H1 (cell line): Measurements from ENCODE around the gene ARHGEF19. TPM values are rescaled to one million over a fixed set of nuclear protein-coding genes. Genes with fewer than 3 reads are reported as not detected.

Experiments used
- CTCF ChIA-PET: fragments of 300-600 bp; sonication (Branson Sonifier 250); formaldehyde crosslinking; loops from one replicate; lab custom pipeline; 2021; ENCODE audit not compliant: partially characterized antibody; lab: Charles Lee
- POLR2A ChIA-PET: fragments of 300-600 bp; sonication (Branson Sonifier 250); formaldehyde crosslinking; loops from one replicate; lab custom pipeline; 2021; ENCODE audit warnings: inconsistent platforms; ENCODE audit not compliant: partially characterized antibody; lab: Charles Lee
- DNase-seq, 2 experiments: peaks; one replicate each; pipeline versions ENCODE4 v3.0.0 to v3.0.0-alpha.2; 2010 to 2022; ENCODE audit warnings: low spot score in 2 of 2, low read depth in 1 of 2, mixed read lengths in 1 of 2
- FAIRE-seq: peaks from 2 replicates; lab custom pipeline; 2011; peaks lifted over from hg19 to GRCh38; lab: Jason Lieb, UNC
- H2AFZ ChIP-seq: 2 replicates; pipeline ENCODE4 v1.8.1; 2012; ENCODE audit warnings: low read length, inconsistent platforms
- H2AK5ac ChIP-seq: 2 replicates; pipeline ENCODE4 v1.6.1; 2013; ENCODE audit warnings: low read depth, low read length
- H2BK120ac ChIP-seq: replicated peaks from 2 replicates; pipeline ENCODE3; 2013; ENCODE audit warnings: low read depth, low read length, inconsistent platforms
- H2BK12ac ChIP-seq: 2 replicates; pipeline ENCODE4 v1.6.1; 2013; ENCODE audit warnings: low read depth, low read length
- H2BK15ac ChIP-seq: 2 replicates; pipeline ENCODE4 v1.6.1; 2013; ENCODE audit warnings: low read length
- H2BK20ac ChIP-seq: 2 replicates; pipeline ENCODE4 v1.6.1; 2013; ENCODE audit warnings: low read length
- H2BK5ac ChIP-seq: 2 replicates; pipeline ENCODE4 v1.6.1; 2013; ENCODE audit warnings: low read depth, low read length
- H3K14ac ChIP-seq: 2 replicates; pipeline ENCODE4 v1.6.1; 2013; ENCODE audit warnings: inconsistent platforms; ENCODE audit not compliant: insufficient read length
- H3K18ac ChIP-seq: 2 replicates; pipeline ENCODE4 v1.6.1; 2013; ENCODE audit warnings: low read length; ENCODE audit errors: extremely low read depth
- H3K23ac ChIP-seq: 2 replicates; pipeline ENCODE4 v1.6.1; 2013; ENCODE audit warnings: inconsistent platforms; ENCODE audit not compliant: insufficient read length
- H3K23me2 ChIP-seq: 2 replicates; pipeline ENCODE4 v1.6.1; 2013; ENCODE audit warnings: low read depth, low read length
- H3K27ac ChIP-seq: 2 replicates; pipeline ENCODE4 v1.6.1; 2011; ENCODE audit warnings: low read depth, low read length, inconsistent platforms
- H3K27me3 ChIP-seq, 4 experiments: replicated peaks in 1 of 4; 1 replicate in 1 of 4; 2 replicates in 3 of 4; pipeline versions ENCODE4 v1.6.1 to v1.8.1; 2011 to 2013; ENCODE audit warnings: low read length in 3 of 4, mild to moderate bottlenecking in 3 of 4, inconsistent platforms in 2 of 4, mixed read lengths in 2 of 4, moderate library complexity in 1 of 4; ENCODE audit not compliant: control insufficient read depth in 3 of 4, insufficient read depth in 3 of 4; ENCODE audit errors: extremely low read depth in 1 of 4
- H3K36me3 ChIP-seq, 4 experiments: 2 replicates each; pipeline versions ENCODE4 v1.6.1 to v1.8.1; 2011 to 2013; ENCODE audit warnings: mild to moderate bottlenecking in 4 of 4, low read length in 3 of 4, moderate library complexity in 2 of 4, control low read depth in 1 of 4, inconsistent platforms in 1 of 4; ENCODE audit not compliant: insufficient read depth in 4 of 4, control insufficient read depth in 2 of 4
- H3K4ac ChIP-seq: replicated peaks from 2 replicates; pipeline ENCODE3; 2013; ENCODE audit warnings: low read length, low read depth, mixed read lengths, inconsistent platforms; ENCODE audit not compliant: insufficient read length
- H3K4me1 ChIP-seq, 4 experiments: replicated peaks in 1 of 4; 1 replicate in 1 of 4; 2 replicates in 3 of 4; pipeline versions ENCODE4 v1.6.1 to v1.8.1; 2011 to 2013; ENCODE audit warnings: low read length in 3 of 4, inconsistent platforms in 2 of 4, mixed read lengths in 1 of 4; ENCODE audit not compliant: insufficient read depth in 4 of 4, control insufficient read depth in 3 of 4
- H3K4me2 ChIP-seq, 2 experiments: 2 replicates each; pipeline versions ENCODE4 v1.6.1 to v1.8.1; 2011 to 2013; ENCODE audit warnings: low read depth in 2 of 2, low read length in 2 of 2, control low read depth in 1 of 2, inconsistent platforms in 1 of 2, mild to moderate bottlenecking in 1 of 2; ENCODE audit not compliant: insufficient read depth in 1 of 2
- H3K4me3 ChIP-seq, 4 experiments: fragments of 200-600, 300-600 bp in 1 of 4; sonication (generic), shearing (Covaris generic), sonication (Bioruptor Twin) in 1 of 4; 2 replicates each; pipeline versions ENCODE4 v1.5.1 to v1.8.1; 2011 to 2016; ENCODE audit warnings: low read length in 4 of 4, low read depth in 3 of 4, control low read depth in 2 of 4, inconsistent platforms in 2 of 4, mild to moderate bottlenecking in 2 of 4, mixed read lengths in 1 of 4, moderate library complexity in 1 of 4; ENCODE audit not compliant: insufficient read depth in 2 of 4; ENCODE audit errors: extremely low read depth in 1 of 4
- H3K56ac ChIP-seq: replicated peaks from 2 replicates; pipeline ENCODE3; 2013; ENCODE audit warnings: low read depth, mild to moderate bottlenecking, mixed read lengths, low read length, inconsistent platforms; ENCODE audit not compliant: insufficient read length
- H3K79me1 ChIP-seq: 2 replicates; pipeline ENCODE4 v1.6.1; 2013; ENCODE audit warnings: low read depth, low read length, control low read depth
- H3K79me2 ChIP-seq, 2 experiments: 2 replicates each; pipeline versions ENCODE4 v1.6.1 to v1.8.1; 2012 to 2013; ENCODE audit warnings: low read length in 2 of 2, mild to moderate bottlenecking in 2 of 2, inconsistent platforms in 1 of 2; ENCODE audit not compliant: insufficient read depth in 2 of 2, control insufficient read depth in 1 of 2
- H3K9ac ChIP-seq, 4 experiments: replicated peaks in 1 of 4; 1 replicate in 1 of 4; 2 replicates in 3 of 4; pipeline versions ENCODE4 v1.6.1 to v1.8.1; 2011 to 2013; ENCODE audit warnings: low read depth in 3 of 4, low read length in 3 of 4, control low read depth in 2 of 4, mild to moderate bottlenecking in 2 of 4, moderate library complexity in 2 of 4, inconsistent platforms in 1 of 4; ENCODE audit errors: extremely low read depth in 1 of 4
- H3K9me3 ChIP-seq, 2 experiments: 2 replicates each; pipeline versions ENCODE4 v1.6.1 to v1.8.1; 2012 to 2013; ENCODE audit warnings: mild to moderate bottlenecking in 2 of 2, moderate library complexity in 2 of 2, control low read depth in 1 of 2, inconsistent platforms in 1 of 2, low read depth in 1 of 2, low read length in 1 of 2, mixed read lengths in 1 of 2; ENCODE audit not compliant: insufficient read depth in 2 of 2
- H4K20me1 ChIP-seq, 2 experiments: replicated peaks in 1 of 2; 2 replicates each; pipeline versions ENCODE3 to v1.8.1; 2011 to 2013; ENCODE audit warnings: inconsistent platforms in 2 of 2, low read length in 2 of 2, mild to moderate bottlenecking in 1 of 2; ENCODE audit not compliant: insufficient read depth in 2 of 2, control insufficient read depth in 1 of 2
- H4K5ac ChIP-seq: 2 replicates; pipeline ENCODE4 v1.6.1; 2013; ENCODE audit warnings: low read length, low read depth, mixed read lengths, inconsistent platforms; ENCODE audit not compliant: insufficient read length
- H4K8ac ChIP-seq: 2 replicates; pipeline ENCODE4 v1.8.0; 2013; ENCODE audit warnings: mild to moderate bottlenecking, moderate library complexity, low read length, inconsistent platforms; ENCODE audit not compliant: insufficient read depth; ENCODE audit errors: extremely low read depth
- H4K91ac ChIP-seq: replicated peaks from 2 replicates; pipeline ENCODE3; 2013; ENCODE audit warnings: low read length, mixed read lengths, inconsistent platforms; ENCODE audit not compliant: insufficient read length
- KDM1A ChIP-seq: fragments of 200-600, 300-600 bp; sonication (generic); IDR thresholded peaks from 2 replicates; pipeline ENCODE4 v1.7.1; 2016; ENCODE audit warnings: mild to moderate bottlenecking, low read length, borderline replicate concordance
- RAD21 ChIP-seq, 2 experiments: IDR thresholded peaks in 1 of 2; conservative IDR thresholded peaks in 1 of 2; 2 replicates each; pipeline ENCODE4 v1.6.1; 2011; ENCODE audit warnings: low read depth in 2 of 2, low read length in 2 of 2, improper control_type of control experiment in 1 of 2, inconsistent platforms in 1 of 2, mild to moderate bottlenecking in 1 of 2, moderate library complexity in 1 of 2
- WGBS, 2 experiments: shearing (Covaris generic) in 1 of 2; methylation state at CpG; one replicate each; pipeline versions ENCODE4 v1.1.6 to v1.1.7; 2013 to 2015; ENCODE audit warnings: low lambda C conversion rate in 2 of 2, mixed read lengths in 2 of 2, inconsistent platforms in 1 of 2, low coverage in 1 of 2, missing lambda C conversion rate in 1 of 2; ENCODE audit not compliant: insufficient replicate concordance in 2 of 2, insufficient coverage in 1 of 2, insufficient read length in 1 of 2; ENCODE audit errors: extremely low coverage in 1 of 2, missing lambda C conversion rate in 1 of 2; 5-methylcytosine and 5-hydroxymethylcytosine counted together
- polyA plus RNA-seq, 7 experiments: library from polyadenylated mRNA; depleted of rRNA in 3 of 7; stranded (reverse) in 5 of 7; unstranded in 2 of 7; fragments of >200 nt in 5 of 7; fragments of 200-250 nt in 2 of 7; gene quantifications; 1 replicate in 5 of 7; 2 replicates in 1 of 7; 4 replicates in 1 of 7; pipeline versions ENCODE4 v1.2.1 to v1.2.3, GENCODE V29; 2011 to 2013; ENCODE audit warnings: missing spikeins in 2 of 7, mixed read lengths in 2 of 7
- total RNA-seq: library from RNA; stranded (reverse); fragmentation: NEBNext Ultra II Directional; extraction: Animal tissue kit (Norgen Biotek cat#: 25700); gene quantifications from 2 replicates; pipeline ENCODE4 v1.2.1, GENCODE V29; 2021

Gene ARHGEF19
- total and polyA plus RNA-seq, 2 of the 8 experiments (the other 6 are each of a cell fraction or from before 2014, with no cell fraction given) = 47.5 to 56.4 TPM

DNA sequence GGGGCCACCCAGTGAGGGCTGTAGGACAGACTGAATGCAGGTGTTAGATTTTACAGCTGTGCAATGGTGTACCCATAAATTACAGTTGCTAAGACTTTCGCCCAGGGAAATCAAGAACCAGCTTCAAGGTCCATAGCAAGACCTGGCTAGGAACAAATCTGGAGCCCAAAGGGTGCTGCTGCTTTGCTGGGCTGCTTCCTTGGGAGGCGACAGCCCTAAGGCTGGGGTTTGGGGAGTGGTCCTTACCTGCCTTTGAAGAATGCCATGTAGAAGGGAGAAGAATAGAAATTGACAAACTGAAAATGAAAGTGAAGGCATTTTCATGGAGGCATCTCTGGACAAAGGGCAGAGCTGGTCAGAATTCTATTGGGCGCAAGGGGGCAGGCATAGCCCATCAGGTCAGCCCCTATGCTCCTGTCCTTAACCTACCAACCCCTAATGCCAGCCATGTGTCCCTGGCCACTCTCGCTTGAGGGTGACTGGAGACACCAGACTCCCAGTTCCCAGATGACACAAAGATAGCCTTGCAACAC is 7.6 kb upstream of the ARHGEF19 start:
- Histone ChIP-seq H3K9me3 (no peaks in the 10 kb centered on the region), H3K4me2 (no peak overlapping the region), H3K4me1 (peaks cover 0 to 15% (median 12%) of the 10 kb centered on the region in 4 experiments; a peak in 6 of 7 replicates), H3K27ac (no peak overlapping the region), H3K23me2 (peaks cover 21% of the 10 kb centered on the region), H3K9ac (no peak overlapping the region), H2BK12ac (no peak overlapping the region), H3K27me3 (peaks cover 0 to 22% (median 10%) of the 10 kb centered on the region in 4 experiments; a peak in 6 of 7 replicates), H3K79me2 (no peaks in the 10 kb centered on the region), H2BK20ac (no peak overlapping the region)
- no peak for DNase-seq
- TF ChIP-seq KDM1A (no peak), RAD21 (IDR thresholded peaks at IDR 0.05 in 1 of 2, conservative IDR thresholded peaks at IDR 0.05 in 1 of 2; ENCODE audit: low read depth in 2 of 2, low read length in 2 of 2) (peak; percentile 20 to 26; a peak in 2 of 4 replicates)
- TF ChIP-seq, all 59 proteins: peak for 1
- no peak overlapping the region for H2BK15ac ChIP-seq
- no peak overlapping the region for H2BK5ac ChIP-seq
- H3K4ac ChIP-seq = no peak overlapping the region
- no peak overlapping the region for H2AFZ ChIP-seq
- H2AK5ac ChIP-seq = no peak overlapping the region
- no peak overlapping the region for H3K18ac ChIP-seq
- POLR2A ChIA-PET = interaction anchor here (1.1 kb wide), 1 partner anchor 21 kb away, joined by 3 read pairs; no protein-coding TSS in a partner anchor
- H3K56ac ChIP-seq = no peak overlapping the region
- H3K79me1 ChIP-seq = no peaks in the 10 kb centered on the region
- H2BK120ac ChIP-seq = no peak overlapping the region
- H3K14ac ChIP-seq = no peak overlapping the region
- WGBS, 2 experiments = 85% methylated on average over 4 of the region's 4 CpGs; no CpG with 5 or more reads in 1 of the 2 experiments
- H4K8ac ChIP-seq = no peak overlapping the region
- H4K20me1 ChIP-seq = peaks cover 0 to 6% of the 10 kb centered on the region in 2 experiments
- no peak overlapping the region for H4K91ac ChIP-seq
- no peak overlapping the region for H3K4me3 ChIP-seq
- FAIRE-seq = no peak
- no peak overlapping the region for H4K5ac ChIP-seq
- H3K36me3 ChIP-seq = no peaks in the 10 kb centered on the region
- no peak overlapping the region for H3K23ac ChIP-seq
- CTCF ChIA-PET = interaction anchor here (1.5 to 3.8 kb wide), 2 partner anchors 15 to 24 kb away, joined by 3 to 21 read pairs; no protein-coding TSS in a partner anchor
